Ishikawa (cell line): Measurements from ENCODE around the gene CEACAM21.

ENCODE experiments used
- CEBPB ChIP-seq: IDR thresholded peaks from 2 replicates; pipeline ENCODE4 v1.6.1; 2012
- CREB1 ChIP-seq: IDR thresholded peaks from 2 replicates; pipeline ENCODE4 v1.6.1; 2012; ENCODE audit warnings: low read depth
- EGR1 ChIP-seq: IDR thresholded peaks from 2 replicates; pipeline ENCODE4 v1.6.1; 2012
- EP300 ChIP-seq: IDR thresholded peaks from 2 replicates; pipeline ENCODE4 v1.6.1; 2012; ENCODE audit warnings: borderline replicate concordance
- FOXM1 ChIP-seq: IDR thresholded peaks from 2 replicates; pipeline ENCODE4 v1.6.1; 2012; ENCODE audit warnings: low read depth, borderline replicate concordance
- MAX ChIP-seq: IDR thresholded peaks from 2 replicates; pipeline ENCODE4 v1.6.1; 2012
- RAD21 ChIP-seq: IDR thresholded peaks from 2 replicates; pipeline ENCODE4 v1.6.1; 2012; ENCODE audit warnings: low read depth
- TAF1 ChIP-seq: IDR thresholded peaks from 2 replicates; pipeline ENCODE4 v1.6.1; 2012; ENCODE audit warnings: low read depth, mild to moderate bottlenecking
- USF1 ChIP-seq: IDR thresholded peaks from 2 replicates; pipeline ENCODE4 v1.6.1; 2012
- YY1 ChIP-seq: IDR thresholded peaks from 2 replicates; pipeline ENCODE4 v1.6.1; 2012; ENCODE audit warnings: low read depth
- TF ChIP-seq, protein P1 (sequence below): IDR thresholded peaks from 2 replicates; pipeline ENCODE4 v1.6.1; 2012; ENCODE audit warnings: low read depth, mild to moderate bottlenecking

DNA sequence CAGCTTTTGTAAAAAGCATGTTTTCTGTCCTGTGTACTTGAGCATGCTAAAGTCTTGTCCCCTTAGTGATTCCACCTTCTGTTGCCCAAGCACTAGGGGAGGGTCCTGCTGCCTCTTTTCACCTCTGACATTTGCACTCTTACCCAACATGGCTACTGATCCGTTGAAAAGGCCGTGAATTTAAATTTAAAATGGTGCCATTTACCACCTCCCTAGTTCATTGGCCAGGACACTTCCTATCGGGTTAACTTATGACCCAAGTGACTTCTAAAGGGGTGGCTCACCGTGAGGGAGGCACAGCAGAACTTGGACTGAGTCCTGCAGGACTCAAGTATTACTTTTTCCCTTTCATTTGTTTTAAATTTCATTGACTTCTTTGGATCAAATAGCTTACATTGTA is 33.3 kb upstream of the CEACAM21 start:
- TF ChIP-seq MAX (no peak), EP300 (no peak), CEBPB (no peak), EGR1 (no peak), USF1 (no peak), RAD21 (no peak), CREB1 (no peak), FOXM1 (no peak), TAF1 (no peak), YY1 (no peak)
- TF ChIP-seq, protein P1, sequence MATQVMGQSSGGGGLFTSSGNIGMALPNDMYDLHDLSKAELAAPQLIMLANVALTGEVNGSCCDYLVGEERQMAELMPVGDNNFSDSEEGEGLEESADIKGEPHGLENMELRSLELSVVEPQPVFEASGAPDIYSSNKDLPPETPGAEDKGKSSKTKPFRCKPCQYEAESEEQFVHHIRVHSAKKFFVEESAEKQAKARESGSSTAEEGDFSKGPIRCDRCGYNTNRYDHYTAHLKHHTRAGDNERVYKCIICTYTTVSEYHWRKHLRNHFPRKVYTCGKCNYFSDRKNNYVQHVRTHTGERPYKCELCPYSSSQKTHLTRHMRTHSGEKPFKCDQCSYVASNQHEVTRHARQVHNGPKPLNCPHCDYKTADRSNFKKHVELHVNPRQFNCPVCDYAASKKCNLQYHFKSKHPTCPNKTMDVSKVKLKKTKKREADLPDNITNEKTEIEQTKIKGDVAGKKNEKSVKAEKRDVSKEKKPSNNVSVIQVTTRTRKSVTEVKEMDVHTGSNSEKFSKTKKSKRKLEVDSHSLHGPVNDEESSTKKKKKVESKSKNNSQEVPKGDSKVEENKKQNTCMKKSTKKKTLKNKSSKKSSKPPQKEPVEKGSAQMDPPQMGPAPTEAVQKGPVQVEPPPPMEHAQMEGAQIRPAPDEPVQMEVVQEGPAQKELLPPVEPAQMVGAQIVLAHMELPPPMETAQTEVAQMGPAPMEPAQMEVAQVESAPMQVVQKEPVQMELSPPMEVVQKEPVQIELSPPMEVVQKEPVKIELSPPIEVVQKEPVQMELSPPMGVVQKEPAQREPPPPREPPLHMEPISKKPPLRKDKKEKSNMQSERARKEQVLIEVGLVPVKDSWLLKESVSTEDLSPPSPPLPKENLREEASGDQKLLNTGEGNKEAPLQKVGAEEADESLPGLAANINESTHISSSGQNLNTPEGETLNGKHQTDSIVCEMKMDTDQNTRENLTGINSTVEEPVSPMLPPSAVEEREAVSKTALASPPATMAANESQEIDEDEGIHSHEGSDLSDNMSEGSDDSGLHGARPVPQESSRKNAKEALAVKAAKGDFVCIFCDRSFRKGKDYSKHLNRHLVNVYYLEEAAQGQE: no peak
